Measurements from ENCODE around the gene SNRPA. TPM values are rescaled to one million over a fixed set of nuclear protein-coding genes. Genes with fewer than 3 reads are reported as not detected.
"Not testable (repeated sequence)": the region's sequence is repeated elsewhere in the genome, so short reads cannot be mapped to it uniquely, and the experiment has no call there.

SNRPA gene
- total RNA-seq, 2 donors from 2014 or later: 95.5 to 191 TPM

DNA sequence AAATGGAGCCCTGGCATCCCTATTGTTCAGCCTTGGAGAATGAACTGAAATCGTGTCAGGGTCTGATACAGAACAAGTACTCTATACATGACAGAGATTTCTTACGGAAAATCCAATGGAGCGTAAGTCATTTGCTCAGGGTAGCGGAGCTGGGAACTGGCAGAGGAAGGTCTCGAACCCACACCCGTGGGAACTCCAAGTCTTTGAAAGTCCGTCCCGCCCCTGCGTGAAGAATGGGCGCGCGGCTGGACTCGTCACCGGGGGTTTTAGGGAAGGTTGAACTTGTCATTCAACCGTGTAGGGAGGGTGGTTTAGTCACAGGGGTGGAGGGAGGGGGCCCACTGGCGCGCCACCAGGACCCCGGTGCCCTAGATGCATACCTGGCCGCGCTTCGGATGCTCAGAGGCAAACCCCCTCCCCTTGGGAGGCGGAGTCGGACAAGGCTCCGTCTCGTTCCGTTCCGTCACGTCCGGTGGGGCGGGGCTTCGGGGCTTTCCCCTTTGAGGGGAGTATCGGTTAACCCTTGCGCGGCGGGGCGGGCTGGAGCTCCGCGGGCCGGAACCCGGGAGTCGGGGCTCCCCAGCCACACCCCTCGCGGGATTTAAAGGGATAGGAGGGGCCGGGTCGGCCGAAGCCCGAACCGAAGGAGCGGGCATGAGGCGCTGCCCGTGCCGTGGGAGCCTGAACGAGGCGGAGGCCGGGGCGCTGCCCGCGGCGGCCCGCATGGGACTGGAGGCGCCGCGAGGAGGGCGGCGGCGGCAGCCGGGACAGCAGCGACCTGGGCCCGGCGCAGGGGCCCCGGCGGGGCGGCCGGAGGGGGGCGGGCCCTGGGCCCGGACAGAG, 34.3 kb upstream of the SNRPA start, which contains the start of the genes COQ8B and ITPKC:
TSS of gene COQ8B (minus strand) at position 405 of the 843 bp plus-strand sequence. CDS start 2,254 bp downstream, outside the sequence.
TSS of gene ITPKC (plus strand) at position 631 of the 843 bp plus-strand sequence. CDS start at position 655, 24 bp downstream.
- peaks cover 47 to 54% of the 10 kb centered on the region in 2 donors for H3K4me1 Mint-ChIP-seq (ENCODE audit: low read depth in 2 of 2)

DNA sequence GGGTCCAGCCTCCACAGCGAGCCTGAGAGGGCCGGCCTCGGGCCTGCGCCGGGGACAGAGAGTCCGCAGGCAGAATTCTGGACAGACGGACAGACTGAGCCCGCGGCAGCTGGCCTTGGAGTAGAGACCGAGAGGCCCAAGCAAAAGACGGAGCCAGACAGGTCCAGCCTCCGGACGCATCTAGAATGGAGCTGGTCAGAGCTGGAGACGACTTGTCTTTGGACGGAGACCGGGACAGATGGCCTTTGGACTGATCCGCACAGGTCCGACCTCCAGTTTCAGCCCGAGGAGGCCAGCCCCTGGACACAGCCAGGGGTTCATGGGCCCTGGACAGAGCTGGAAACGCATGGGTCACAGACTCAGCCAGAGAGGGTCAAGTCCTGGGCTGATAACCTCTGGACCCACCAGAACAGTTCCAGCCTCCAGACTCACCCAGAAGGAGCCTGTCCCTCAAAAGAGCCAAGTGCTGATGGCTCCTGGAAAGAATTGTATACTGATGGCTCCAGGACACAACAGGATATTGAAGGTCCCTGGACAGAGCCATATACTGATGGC, 33.6 kb upstream of the SNRPA start:
- Mint-ChIP-seq H3K27me3 (no peaks in the 10 kb centered on the region), H3K27ac (peak overlapping the region in 1 of 2 donors; percentile 98), H3K4me3 (peak overlapping the region; percentile 94), H3K36me3 (peaks cover 6% of the 10 kb centered on the region), H3K9me3 (no peaks in the 10 kb centered on the region), H3K4me1 (ENCODE audit: low read depth in 2 of 2) (peaks cover 52 to 54% of the 10 kb centered on the region in 2 donors)
- no peak for ATAC-seq
- no peak for DNase-seq (ENCODE audit: low spot score)

More for the DNA sequence above, 34.3 kb upstream of the SNRPA start, which contains the start of the genes COQ8B and ITPKC:
- peak; percentile 99 for DNase-seq (ENCODE audit: low spot score)
- Mint-ChIP-seq H3K9me3 (no peaks in the 10 kb centered on the region), H3K27me3 (no peaks in the 10 kb centered on the region), H3K36me3 (peaks cover 7% of the 10 kb centered on the region), H3K4me3 (peak within 1 kb of the TSS; percentile 94), H3K27ac (peak within 1 kb of the TSS; percentile 95 to 98)
- ATAC-seq: peak; percentile 89 to 92

DNA sequence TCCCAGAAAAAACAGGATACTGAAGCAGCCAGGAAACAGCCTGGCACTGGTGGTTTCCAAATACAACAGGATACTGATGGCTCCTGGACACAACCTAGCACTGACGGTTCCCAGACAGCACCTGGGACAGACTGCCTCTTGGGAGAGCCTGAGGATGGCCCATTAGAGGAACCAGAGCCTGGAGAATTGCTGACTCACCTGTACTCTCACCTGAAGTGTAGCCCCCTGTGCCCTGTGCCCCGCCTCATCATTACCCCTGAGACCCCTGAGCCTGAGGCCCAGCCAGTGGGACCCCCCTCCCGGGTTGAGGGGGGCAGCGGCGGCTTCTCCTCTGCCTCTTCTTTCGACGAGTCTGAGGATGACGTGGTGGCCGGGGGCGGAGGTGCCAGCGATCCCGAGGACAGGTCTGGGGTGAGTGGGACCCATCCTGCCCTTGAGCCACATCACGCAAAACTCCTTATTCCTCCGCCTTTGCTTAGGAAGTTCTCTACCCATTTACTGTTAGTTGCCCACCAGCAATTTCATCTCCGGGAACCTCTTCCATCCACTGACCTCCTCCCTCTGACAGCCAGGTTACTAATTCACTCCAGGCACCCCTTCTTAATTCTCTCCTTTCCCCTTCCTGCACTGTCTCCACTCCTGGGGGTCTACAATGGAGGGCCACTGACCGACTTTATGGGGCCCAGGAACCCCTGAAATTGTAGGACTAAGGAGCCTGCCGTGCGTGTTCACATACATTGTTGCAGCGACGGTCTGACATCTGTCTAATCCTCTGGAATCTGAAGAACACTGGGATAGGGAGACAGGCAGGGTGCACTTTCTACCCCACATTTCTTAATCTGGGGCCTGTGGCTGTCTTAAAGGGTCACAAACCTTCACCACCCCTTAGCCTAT, 32.9 kb upstream of the SNRPA start:
- Mint-ChIP-seq H3K4me1 (ENCODE audit: low read depth in 2 of 2) (peaks cover 54 to 55% of the 10 kb centered on the region in 2 donors), H3K27ac (peak overlapping the region; percentile 79 to 98), H3K36me3 (peaks cover 6% of the 10 kb centered on the region), H3K9me3 (no peaks in the 10 kb centered on the region), H3K27me3 (no peaks in the 10 kb centered on the region), H3K4me3 (peak overlapping the region; percentile 94)
- ATAC-seq: no peak
- DNase-seq (ENCODE audit: low spot score): no peak

DNA sequence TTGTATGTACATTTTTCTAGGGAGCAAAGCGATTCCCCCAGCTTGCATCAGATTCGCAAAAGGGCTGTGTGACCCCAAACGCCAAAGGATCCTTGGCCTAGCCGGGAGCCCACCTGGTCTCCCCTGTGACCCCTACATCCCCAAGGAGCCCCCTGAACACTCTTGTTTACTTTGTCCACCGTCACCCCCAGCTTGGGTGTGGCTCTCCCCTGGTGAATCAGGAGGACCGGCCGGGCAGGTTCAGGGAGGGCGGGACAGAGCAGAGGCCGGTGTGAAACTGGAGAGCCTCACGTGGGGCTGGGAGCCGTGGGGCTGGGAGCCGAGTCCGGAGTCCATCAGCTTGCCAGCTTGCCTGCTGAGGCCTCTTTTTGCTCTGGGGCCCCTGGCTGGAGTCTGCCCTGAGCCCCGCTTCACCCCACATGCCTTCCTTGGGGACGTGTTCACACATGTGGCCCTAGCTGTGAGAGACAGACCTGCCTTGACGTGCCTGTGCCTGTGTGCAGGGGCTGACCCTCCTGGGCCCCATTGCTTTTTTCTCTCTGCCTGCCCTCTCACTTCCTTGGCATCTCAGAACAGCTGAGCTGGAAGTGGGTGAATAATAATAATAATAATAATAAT, 32.1 kb upstream of the SNRPA start:
- Mint-ChIP-seq H3K9me3 (no peaks in the 10 kb centered on the region), H3K36me3 (peaks cover 6% of the 10 kb centered on the region), H3K27me3 (no peaks in the 10 kb centered on the region), H3K4me1 (ENCODE audit: low read depth in 2 of 2) (peaks cover 50 to 59% of the 10 kb centered on the region in 2 donors), H3K4me3 (peak overlapping the region; percentile 94), H3K27ac (peak overlapping the region; percentile 79 to 95)
- DNase-seq (ENCODE audit: low spot score) (no peak), ATAC-seq (no peak)

DNA sequence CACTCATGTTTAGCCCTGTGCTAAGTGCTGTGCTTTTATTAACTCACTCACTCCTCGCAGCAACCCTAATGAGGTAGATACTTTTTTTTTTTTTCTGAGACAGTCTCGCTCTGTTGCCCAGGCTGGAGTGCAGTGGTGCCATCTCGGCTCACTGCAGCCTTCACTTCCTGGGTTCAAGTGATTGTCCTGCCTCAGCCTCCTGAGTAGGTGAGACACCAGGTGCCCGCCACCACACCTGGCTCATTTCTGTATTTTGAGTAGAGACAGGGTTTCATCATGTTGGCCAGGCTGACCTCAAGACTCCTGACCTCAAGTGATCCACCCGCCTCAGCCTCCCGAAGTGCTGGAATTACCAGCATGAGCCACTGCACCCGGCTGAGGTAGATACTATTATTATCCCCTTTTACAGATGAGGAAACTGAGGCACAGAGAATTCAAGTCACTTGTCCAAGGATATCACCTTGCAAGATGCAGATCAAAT, 31.5 kb upstream of the SNRPA start:
- Mint-ChIP-seq H3K36me3 (peaks cover 6% of the 10 kb centered on the region), H3K4me1 (ENCODE audit: low read depth in 2 of 2) (peaks cover 50 to 61% of the 10 kb centered on the region in 2 donors), H3K27ac (peak overlapping the region in 1 of 2 donors; percentile 95), H3K27me3 (no peaks in the 10 kb centered on the region), H3K4me3 (peak overlapping the region; percentile 94), H3K9me3 (no peaks in the 10 kb centered on the region)
- ATAC-seq (no peak), DNase-seq (ENCODE audit: low spot score) (no peak)

DNA sequence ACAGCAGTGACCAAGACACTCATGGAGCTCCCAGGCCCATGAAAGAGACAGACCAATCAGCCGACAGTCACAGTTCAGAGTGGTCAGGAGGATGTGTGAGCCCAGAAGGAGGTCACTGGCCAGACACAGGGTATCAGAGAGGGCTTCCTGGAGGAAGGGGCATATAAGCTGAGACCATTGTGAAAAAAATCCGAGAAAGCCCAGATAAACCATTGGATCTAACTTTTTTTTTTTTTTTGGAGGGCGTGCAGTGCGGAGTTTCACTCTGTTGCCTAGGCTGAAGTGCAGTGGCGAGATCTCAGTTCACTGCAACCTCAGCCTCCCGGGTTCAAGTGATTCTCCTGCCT, 29.9 kb upstream of the SNRPA start:
- Mint-ChIP-seq H3K4me1 (ENCODE audit: low read depth in 2 of 2) (peaks cover 43 to 56% of the 10 kb centered on the region in 2 donors), H3K9me3 (no peaks in the 10 kb centered on the region), H3K4me3 (peak overlapping the region; percentile 81), H3K27me3 (no peaks in the 10 kb centered on the region), H3K27ac (peak overlapping the region in 1 of 2 donors; percentile 5), H3K36me3 (peaks cover 6% of the 10 kb centered on the region)
- ATAC-seq (no peak), DNase-seq (ENCODE audit: low spot score) (no peak)

DNA sequence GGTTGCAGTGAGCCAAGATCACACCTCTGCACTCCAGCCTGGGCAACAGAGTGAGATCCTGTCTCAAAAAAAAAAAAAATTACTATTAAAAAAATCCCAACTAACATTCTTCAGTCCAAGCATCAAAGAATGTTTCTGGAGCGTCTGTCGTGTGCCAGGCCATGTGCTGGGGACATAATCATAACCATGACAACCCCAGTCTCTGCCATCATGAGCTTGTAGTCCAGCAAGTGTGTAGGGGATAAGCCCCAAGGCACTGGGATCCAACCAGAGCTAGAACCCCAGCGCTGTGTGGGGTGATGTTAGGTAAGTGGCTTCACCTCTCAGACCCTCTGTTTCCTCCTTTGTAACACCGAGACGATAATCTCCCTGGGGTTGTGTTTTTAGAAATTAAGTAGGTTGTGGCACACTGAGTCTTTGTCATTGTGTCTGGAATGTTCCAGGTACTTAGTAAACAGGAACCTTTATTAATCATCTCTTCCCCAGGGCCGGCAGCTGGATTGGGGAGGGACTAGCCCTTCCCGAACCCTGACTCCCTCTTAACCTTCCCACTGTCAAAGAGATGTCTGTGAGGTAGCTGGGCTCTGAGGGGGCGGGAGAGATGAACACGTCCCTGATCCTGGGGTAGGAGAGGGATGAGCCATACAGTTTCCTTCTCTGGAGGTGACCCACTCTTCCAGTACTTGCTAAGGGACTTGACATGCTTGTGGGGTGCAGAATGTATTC, 28.9 kb upstream of the SNRPA start:
- no peak overlapping the region for H3K4me3 Mint-ChIP-seq

DNA sequence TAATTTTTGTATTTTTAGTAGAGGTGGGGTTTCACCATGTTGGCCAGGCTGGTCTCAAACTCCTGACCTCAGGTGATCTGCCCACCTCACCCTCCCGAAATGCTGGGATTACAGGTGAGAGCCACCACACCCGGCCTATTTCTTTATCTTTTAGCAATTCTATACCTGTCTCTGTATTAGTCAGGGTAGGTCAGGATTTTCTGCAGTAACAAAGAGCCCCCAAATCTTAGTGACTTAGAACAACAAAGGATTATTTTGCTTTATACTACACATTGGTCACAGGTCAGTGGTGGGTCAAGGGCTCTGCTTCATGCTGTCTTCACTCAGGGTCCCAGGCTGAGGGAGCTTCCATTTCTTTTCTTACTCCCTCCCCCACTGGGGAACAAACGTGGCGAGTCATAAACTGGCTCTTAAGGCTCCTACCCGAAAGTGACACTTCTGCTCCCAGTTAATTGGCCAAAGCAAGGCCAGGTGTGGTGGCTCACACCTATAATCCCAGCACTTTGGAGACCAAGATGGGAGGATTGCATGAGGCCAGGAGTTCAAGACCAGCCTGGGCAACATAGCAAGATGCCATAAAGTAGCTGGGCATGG, 27.2 kb upstream of the SNRPA start:
- Mint-ChIP-seq H3K36me3 (peaks cover 6% of the 10 kb centered on the region), H3K27ac (no peak overlapping the region), H3K4me3 (no peak overlapping the region), H3K27me3 (no peaks in the 10 kb centered on the region), H3K4me1 (ENCODE audit: low read depth in 2 of 2) (peaks cover 31 to 45% of the 10 kb centered on the region in 2 donors), H3K9me3 (no peaks in the 10 kb centered on the region)
- no peak for DNase-seq (ENCODE audit: low spot score)
- no peak for ATAC-seq

More for the DNA sequence above, 28.9 kb upstream of the SNRPA start:
- H3K9me3 Mint-ChIP-seq: no peaks in the 10 kb centered on the region
- peaks cover 6% of the 10 kb centered on the region for H3K36me3 Mint-ChIP-seq
- H3K27me3 Mint-ChIP-seq: no peaks in the 10 kb centered on the region
- ATAC-seq (no peak), DNase-seq (ENCODE audit: low spot score) (no peak)
- H3K4me1 Mint-ChIP-seq (ENCODE audit: low read depth in 2 of 2): peaks cover 39 to 52% of the 10 kb centered on the region in 2 donors
- H3K27ac Mint-ChIP-seq: peak overlapping the region in 1 of 2 donors; percentile 33

DNA sequence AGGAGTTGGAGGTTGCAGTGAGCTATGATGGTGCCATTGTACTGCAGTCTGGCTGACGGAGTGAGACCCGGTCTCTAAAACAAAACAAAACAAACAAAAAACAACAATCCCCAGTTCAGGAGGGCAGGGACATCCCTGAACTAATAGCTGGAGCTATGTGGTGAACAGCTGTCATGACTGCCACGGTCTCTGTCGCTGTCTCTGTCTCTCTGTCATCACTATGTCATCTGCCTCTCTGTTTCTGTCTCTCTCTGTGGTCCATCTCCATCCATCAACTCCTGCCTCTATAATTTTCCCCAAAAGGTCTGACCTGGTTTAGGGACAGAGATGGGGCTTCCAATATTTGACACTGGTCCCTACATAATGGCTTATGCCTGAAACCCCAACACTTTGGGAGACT, 26.7 kb upstream of the SNRPA start:
- Mint-ChIP-seq H3K9me3 (no peaks in the 10 kb centered on the region), H3K4me3 (peak overlapping the region; percentile 35), H3K4me1 (ENCODE audit: low read depth in 2 of 2) (peaks cover 27 to 41% of the 10 kb centered on the region in 2 donors), H3K27me3 (no peaks in the 10 kb centered on the region), H3K36me3 (peaks cover 6% of the 10 kb centered on the region), H3K27ac (peak overlapping the region; percentile 62 to 79)
- ATAC-seq (no peak), DNase-seq (ENCODE audit: low spot score) (no peak)

DNA sequence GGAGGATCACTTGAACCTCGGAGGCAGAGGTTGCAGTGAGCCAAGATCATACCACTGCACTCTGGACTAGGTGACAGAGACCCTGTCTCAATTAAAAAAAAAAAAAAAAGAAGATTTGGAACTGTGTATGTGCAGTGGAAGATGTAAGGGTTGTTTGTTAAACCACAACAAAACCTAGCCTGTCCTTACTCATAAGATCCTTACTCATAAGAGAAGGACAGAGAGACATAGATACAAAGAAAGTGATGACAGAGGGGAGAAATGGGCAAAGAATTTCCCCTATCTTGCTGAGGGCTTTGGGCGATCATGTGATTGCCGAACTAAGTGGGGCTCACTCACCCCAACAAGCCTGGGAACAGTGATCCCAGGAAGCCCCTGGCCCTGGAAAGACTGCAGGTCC, 26.1 kb upstream of the SNRPA start:
- Mint-ChIP-seq H3K4me3 (peak overlapping the region; percentile 35), H3K36me3 (peaks cover 6% of the 10 kb centered on the region), H3K27ac (peak overlapping the region; percentile 62 to 79), H3K27me3 (no peaks in the 10 kb centered on the region), H3K4me1 (ENCODE audit: low read depth in 2 of 2) (peaks cover 23 to 40% of the 10 kb centered on the region in 2 donors), H3K9me3 (no peaks in the 10 kb centered on the region)
- no peak for DNase-seq (ENCODE audit: low spot score)
- peak; percentile 73 to 75 for ATAC-seq

DNA sequence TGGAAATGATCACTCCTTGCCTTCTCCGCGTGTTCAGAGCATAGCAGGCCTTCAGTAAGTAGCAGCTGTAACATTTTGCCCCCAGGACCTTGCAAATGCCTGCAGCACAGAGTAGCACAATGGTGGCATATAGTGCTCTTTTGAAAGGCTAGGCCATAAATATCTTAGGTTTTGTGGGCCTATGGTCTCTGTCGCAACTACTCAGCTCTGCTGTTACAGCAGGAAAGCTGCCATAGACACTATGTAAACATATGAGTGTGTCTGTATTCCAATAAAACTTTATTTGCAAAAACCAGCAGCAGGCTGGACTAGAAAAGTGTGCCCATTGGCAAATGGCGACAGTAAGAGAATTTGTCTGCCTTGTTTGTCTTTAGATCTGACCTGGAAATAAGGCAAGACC, 24.7 kb upstream of the SNRPA start:
- H3K4me1 Mint-ChIP-seq (ENCODE audit: low read depth in 2 of 2): peaks cover 11 to 31% of the 10 kb centered on the region in 2 donors
- no peak overlapping the region for H3K4me3 Mint-ChIP-seq
- DNase-seq (ENCODE audit: low spot score): no peak
- no peak for ATAC-seq
- no peaks in the 10 kb centered on the region for H3K9me3 Mint-ChIP-seq
- peaks cover 5% of the 10 kb centered on the region for H3K36me3 Mint-ChIP-seq
- no peaks in the 10 kb centered on the region for H3K27me3 Mint-ChIP-seq
- H3K27ac Mint-ChIP-seq: no peak overlapping the region

DNA sequence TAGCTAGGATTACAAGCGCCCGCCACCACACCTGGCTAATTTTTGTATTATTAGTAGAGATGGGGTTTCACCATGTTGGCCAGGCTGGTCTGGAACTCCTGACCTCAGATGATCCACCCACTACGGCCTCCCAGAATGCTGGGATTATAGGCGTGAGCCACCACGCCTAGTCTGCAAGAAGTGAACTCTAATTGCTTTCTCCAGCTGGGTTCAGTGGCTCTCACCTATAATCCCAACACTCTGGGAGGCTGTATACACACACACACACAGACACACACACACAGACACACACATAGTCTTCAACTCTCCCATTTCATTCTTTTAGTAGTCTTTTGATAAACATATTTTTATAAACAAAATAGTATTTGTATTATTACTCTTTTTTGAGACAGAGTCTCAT, 20.9 kb upstream of the SNRPA start:
- H3K27me3 Mint-ChIP-seq; DNase-seq (ENCODE audit: low spot score); H3K27ac Mint-ChIP-seq; H3K9me3 Mint-ChIP-seq; H3K36me3 Mint-ChIP-seq; ATAC-seq; H3K4me3 Mint-ChIP-seq; H3K4me1 Mint-ChIP-seq (ENCODE audit: low read depth in 2 of 2): not testable (repeated sequence)
